K562 (cell line): ENCODE results near the gene PNPLA8. TPM values are rescaled to one million over a fixed set of nuclear protein-coding genes. Genes with fewer than 3 reads are reported as not detected.

Experiments
- BRD9 ChIP-seq: fragments of 450-650 bp; IDR thresholded peaks from 2 replicates; pipeline ENCODE4 v1.6.1; 2018; ENCODE audit warnings: low read depth; ENCODE audit not compliant: partially characterized antibody
- BRF1 ChIP-seq: IDR thresholded peaks from 3 replicates; pipeline ENCODE4 v1.6.1; 2011; ENCODE audit warnings: borderline replicate concordance, mild to moderate bottlenecking; ENCODE audit not compliant: insufficient read length; ENCODE audit errors: extremely low read depth
- CCNT2 ChIP-seq: IDR thresholded peaks from 2 replicates; pipeline ENCODE4 v1.6.1; 2011; ENCODE audit warnings: borderline replicate concordance, low read depth, mild to moderate bottlenecking, moderate library complexity, mixed read lengths, low read length; ENCODE audit not compliant: insufficient read length; ENCODE audit errors: extremely low read depth
- CHD1 ChIP-seq: fragments of 200-600 bp; sonication (generic); IDR thresholded peaks from one replicate; pipeline ENCODE4 v1.6.1; 2012; ENCODE audit warnings: mild to moderate bottlenecking, moderate library complexity, low read length, inconsistent platforms
- CHD2 ChIP-seq: IDR thresholded peaks from 2 replicates; pipeline ENCODE4 v1.6.1; 2011; ENCODE audit warnings: low read depth, low read length
- CREB3L1 ChIP-seq: fragments of 450-650 bp; IDR thresholded peaks from 2 replicates; pipeline ENCODE4 v1.6.1; 2014; ENCODE audit warnings: low read depth, mild to moderate bottlenecking, moderate library complexity, borderline replicate concordance
- CREBBP ChIP-seq: IDR thresholded peaks from one replicate; pipeline ENCODE4 v1.6.1; 2012; ENCODE audit warnings: low read depth, mild to moderate bottlenecking, control low read depth, inconsistent platforms, low read length
- E2F8 ChIP-seq: fragments of 450-650 bp; IDR thresholded peaks from 2 replicates; pipeline ENCODE4 v1.7.1; 2018; ENCODE audit warnings: mild to moderate bottlenecking, low read depth; ENCODE audit not compliant: partially characterized antibody
- FOXK1 ChIP-seq: sonication (generic); formaldehyde crosslinking; IDR thresholded peaks from 2 replicates; pipeline ENCODE4 v1.8.0; 2022; ENCODE audit warnings: missing genetic modification reagents, mild to moderate bottlenecking, borderline replicate concordance
- HMGN3 ChIP-seq: IDR thresholded peaks from 2 replicates; pipeline ENCODE4 v1.6.1; 2011; ENCODE audit warnings: borderline replicate concordance, low read depth, mild to moderate bottlenecking, mixed read lengths, low read length; ENCODE audit not compliant: insufficient read length; ENCODE audit errors: extremely low read depth
- KDM4B ChIP-seq, 2 experiments: fragments of 450-650 bp in 1 of 2; sonication (generic) in 1 of 2; IDR thresholded peaks; 2 replicates each; pipeline ENCODE4 v1.6.1; 2016 to 2017; ENCODE audit warnings: borderline replicate concordance in 2 of 2, antibody characterized with exemption in 1 of 2, low read depth in 1 of 2, mild to moderate bottlenecking in 1 of 2
- MLX ChIP-seq, 2 experiments: fragments of 450-650 bp in 1 of 2; sonication (generic) in 1 of 2; formaldehyde crosslinking; conservative IDR thresholded peaks; 2 replicates each; pipeline versions ENCODE4 v1.4.0 to v1.8.1; 2020 to 2022; ENCODE audit warnings: mild to moderate bottlenecking in 1 of 2, missing genetic modification reagents in 1 of 2
- NBN ChIP-seq: fragments of 450-650 bp; IDR thresholded peaks from 2 replicates; pipeline ENCODE4 v1.6.1; 2016; ENCODE audit warnings: low read depth, mild to moderate bottlenecking
- PCBP1 ChIP-seq: fragments of 200-400 bp; formaldehyde crosslinking; IDR thresholded peaks from 2 replicates; pipeline ENCODE4 v1.6.1; 2018; ENCODE audit warnings: mild to moderate bottlenecking, low read depth, low read length; ENCODE audit not compliant: poor library complexity, severe bottlenecking
- PHB2 ChIP-seq: fragments of 450-650 bp; IDR thresholded peaks from 2 replicates; pipeline ENCODE4 v1.6.1; 2017; ENCODE audit warnings: low read depth
- SNIP1 ChIP-seq: fragments of 450-650 bp; IDR thresholded peaks from 2 replicates; pipeline ENCODE4 v1.7.1; 2017; ENCODE audit warnings: low read depth, mild to moderate bottlenecking
- TAF1 ChIP-seq: IDR thresholded peaks from 2 replicates; pipeline ENCODE4 v1.6.1; 2011; ENCODE audit warnings: mild to moderate bottlenecking, low read length, moderate library complexity; ENCODE audit not compliant: insufficient read depth, control insufficient read depth, severe bottlenecking; ENCODE audit errors: extremely low read depth
- YY1 ChIP-seq, 3 experiments: IDR thresholded peaks; 2 replicates each; pipeline ENCODE4 v1.6.1; 2011; ENCODE audit warnings: low read length in 2 of 3, mild to moderate bottlenecking in 2 of 3, moderate library complexity in 2 of 3, borderline replicate concordance in 1 of 3, control low read depth in 1 of 3, low read depth in 1 of 3; ENCODE audit not compliant: insufficient read depth in 3 of 3, insufficient replicate concordance in 2 of 3, control insufficient read depth in 1 of 3, insufficient read length in 1 of 3; ENCODE audit errors: extremely low read depth in 1 of 3
- ZNF212 ChIP-seq: fragments of 450-650 bp; formaldehyde crosslinking; IDR thresholded peaks from 2 replicates; pipeline ENCODE4 v1.4.0; 2020; ENCODE audit warnings: mild to moderate bottlenecking
- polyA plus RNA-seq, 8 experiments: library from polyadenylated mRNA; depleted of rRNA in 4 of 8; stranded (reverse) in 5 of 8; unstranded in 3 of 8; fragments of >200 nt; fragmentation: Nextera tagmentation in 2 of 8; fragmentation: Illumina TruSeq in 1 of 8; extraction: Ambion mirVana in 2 of 8; extraction: Trizol in 1 of 8; gene quantifications; 2 replicates each; pipeline versions ENCODE4 v1.2.1 to v1.2.3, GENCODE V29; 2011 to 2014; ENCODE audit warnings: inconsistent platforms in 1 of 8, missing spikeins in 1 of 8
- total RNA-seq, 7 experiments: library from RNA; depleted of rRNA in 6 of 7; stranded (reverse); fragments of >200 nt in 6 of 7; fragmentation: Illumina TruSeq in 2 of 7; extraction: Trizol in 2 of 7; gene quantifications; 2 replicates each; pipeline versions ENCODE4 v1.2.1 to v1.2.3, GENCODE V29; 2011 to 2021; ENCODE audit warnings: low replicate concordance in 1 of 7

PNPLA8 gene
- total and polyA plus RNA-seq, 9 of the 15 experiments (the other 6 are each of a cell fraction or from before 2014, with no cell fraction given), result 12.8 to 27.6 (median 16.3) TPM

GRCh38 chr7:108569381-108570145 is 43.6 kb upstream of the PNPLA8 start, which contains the start of the genes DNAJB9 and THAP5 (continued):
- TF ChIP-seq CREB3L1, result peak; percentile 89
- no peak for TF ChIP-seq SNIP1
- peak; percentile 31 for TF ChIP-seq CHD1
- peak; percentile 20 to 71 (median 64) for TF ChIP-seq YY1 (IDR thresholded peaks at IDR 0.05; ENCODE audit: borderline replicate concordance in 1 of 3, control insufficient read depth in 1 of 3, extremely low read depth in 1 of 3, insufficient read depth in 3 of 3, insufficient read length in 1 of 3, insufficient replicate concordance in 2 of 3, low read depth in 1 of 3, low read length in 2 of 3)
- TF ChIP-seq BRD9, result peak; percentile 71
- TF ChIP-seq NBN, result peak; percentile 69; the same call in 1 of the 2 replicates
- peak; percentile 93 for TF ChIP-seq TAF1
- peak; percentile 98 for TF ChIP-seq E2F8
- 0 out of 2 replicates have a peak, but pooled peaks have one; percentile 16 for TF ChIP-seq PHB2
- peak; percentile 60 for TF ChIP-seq CHD2
- peak; percentile 98 for TF ChIP-seq FOXK1 (CRISPR knock-in tag)
- peak; percentile 72 for TF ChIP-seq CCNT2
- TF ChIP-seq PCBP1, result peak; percentile 75
- TF ChIP-seq KDM4B (IDR thresholded peaks at IDR 0.05; ENCODE audit: borderline replicate concordance in 2 of 2, low read depth in 1 of 2), result peak in 1 of 2 experiments; percentile 72; a peak in 1 of 4 replicates
- TF ChIP-seq CREBBP, result no peak
- no peak for TF ChIP-seq ZNF212 (CRISPR knock-in tag)
- TF ChIP-seq MLX (CRISPR knock-in tag; conservative IDR thresholded peaks at IDR 0.05), result peak in 1 of 2 experiments; percentile 55; a peak in 1 of 4 replicates
- TF ChIP-seq BRF1, result no peak
- no peak for TF ChIP-seq HMGN3
